HPDE6-E6E7 (cell line): Measurements from ENCODE around the gene MFNG.

Experiments used
- DNase-seq: peaks from one replicate; pipeline ENCODE4 v3.0.0; 2011; ENCODE audit warnings: missing footprints; ENCODE audit errors: extremely low spot score

The MFNG gene

GRCh38 chr22:37511395-37512104 lies 25.4 kb upstream of the MFNG start:
- DNase-seq: no peak

GRCh38 chr22:37510091-37510490 lies 23.9 kb upstream of the MFNG start:
- DNase-seq: no peak

DNA sequence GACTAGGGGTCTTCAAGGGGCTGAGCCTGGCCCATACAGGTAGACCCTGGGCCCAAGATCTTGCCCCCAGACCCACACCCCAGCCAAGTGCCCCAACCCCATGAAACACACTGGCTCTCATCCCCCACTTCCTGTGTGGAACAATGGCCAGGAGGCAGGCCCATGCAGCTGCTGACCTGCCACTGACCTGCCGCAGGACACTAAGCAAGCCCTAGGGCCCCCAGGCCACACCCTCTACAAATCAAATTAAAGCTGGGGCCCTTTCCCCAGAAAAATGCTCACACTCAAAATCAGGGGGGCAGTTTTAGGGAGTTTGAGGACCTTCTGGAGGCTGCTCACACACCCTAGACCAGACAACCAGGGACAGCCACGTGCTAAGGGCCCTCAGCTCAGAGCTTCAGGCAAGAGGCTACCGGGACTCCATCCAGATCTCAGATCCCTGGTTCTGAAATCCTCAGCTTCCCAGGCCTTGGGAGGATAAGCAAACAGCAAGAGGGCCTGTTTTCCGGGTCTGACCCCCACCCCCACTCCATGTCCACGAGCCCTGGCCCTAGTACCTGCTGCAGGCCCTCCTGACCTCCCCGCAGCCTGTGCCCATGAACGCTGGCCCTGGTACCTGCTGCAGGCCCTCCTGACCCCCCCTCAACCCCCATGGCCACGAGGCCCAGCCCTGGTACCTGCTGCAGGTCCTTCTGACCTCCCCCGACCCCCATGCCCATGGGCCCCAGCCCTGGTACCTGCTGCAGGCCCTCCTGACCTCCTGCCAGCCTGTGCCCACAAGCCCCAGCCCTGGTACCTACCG lies 23.1 kb upstream of the MFNG start:
- no peak for DNase-seq

DNA sequence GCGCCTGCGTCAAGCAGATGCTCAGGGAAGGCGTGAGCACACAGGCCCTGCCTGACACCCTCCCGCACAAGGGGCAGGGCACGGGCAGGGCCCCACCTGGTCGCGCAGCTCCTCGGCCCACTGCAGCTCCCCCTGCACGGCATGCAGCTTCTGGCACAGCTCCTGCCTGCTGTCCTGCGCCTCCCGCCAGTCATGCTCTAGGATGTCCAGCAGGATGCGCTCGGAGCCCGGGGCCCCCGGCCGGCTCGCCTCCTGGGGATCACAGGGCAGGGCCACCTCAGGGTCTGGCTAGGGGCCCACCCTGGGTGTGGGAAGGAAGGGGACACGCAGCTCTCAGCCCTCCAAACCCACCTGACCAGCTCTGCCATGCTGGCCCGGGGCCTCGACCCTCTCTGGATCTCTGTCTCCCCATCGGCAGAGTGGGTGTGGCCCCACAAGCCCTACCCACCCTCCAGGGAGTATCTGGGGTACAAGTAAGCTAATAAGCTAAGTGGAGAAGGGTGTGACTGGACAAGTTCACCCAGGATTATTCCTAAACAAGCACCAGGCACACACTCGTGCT lies 22.3 kb upstream of the MFNG start:
- no peak for DNase-seq

- no peak for DNase-seq
These were observed 21.5 kb upstream of the MFNG start for GRCh38 chr22:37507731-37508130.

DNA sequence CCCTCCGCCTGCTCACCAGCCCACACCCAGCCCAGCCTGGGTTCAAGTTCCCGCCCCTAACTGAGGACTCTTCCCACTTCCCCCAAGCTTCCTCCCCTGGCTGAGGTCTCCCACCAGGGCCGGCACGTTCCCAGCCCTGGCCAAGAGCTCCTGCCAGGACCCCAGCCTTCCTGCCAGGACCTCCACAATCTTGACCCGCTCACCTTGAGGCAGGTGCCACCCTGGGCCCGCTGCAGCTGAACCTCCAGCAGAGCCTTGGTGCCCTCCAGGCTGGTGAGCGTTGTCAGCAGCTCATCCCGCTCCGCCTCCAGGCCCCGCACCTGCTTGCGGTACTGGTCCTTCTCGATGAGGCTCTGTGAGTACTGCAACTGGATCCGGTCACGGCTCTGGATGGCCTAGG lies 19.8 kb upstream of the MFNG start:
- DNase-seq: no peak

DNA sequence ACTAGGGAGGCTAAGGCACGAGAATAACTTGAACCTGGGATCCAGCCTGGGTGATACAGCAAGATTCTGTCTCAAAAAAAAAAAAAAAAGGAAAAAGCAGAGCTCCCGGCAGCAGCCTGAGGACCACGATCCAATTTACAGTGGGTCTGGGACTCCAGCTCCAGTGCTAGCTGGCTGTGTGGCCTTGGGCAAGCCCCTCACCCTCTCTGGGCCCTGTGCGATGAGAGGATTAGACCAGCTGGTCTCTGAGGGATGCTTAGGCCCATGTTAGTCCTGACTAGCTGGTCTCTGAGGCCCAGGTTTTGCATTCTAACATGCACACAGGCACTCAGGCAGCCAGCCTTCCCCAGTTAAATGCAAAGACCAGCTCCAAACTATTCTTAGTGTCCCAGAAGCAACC lies 19.4 kb upstream of the MFNG start:
- DNase-seq: no peak

GRCh38 chr22:37504964-37505363 lies 18.8 kb upstream of the MFNG start:
- no peak for DNase-seq

GRCh38 chr22:37503850-37504249 lies 17.7 kb upstream of the MFNG start:
- DNase-seq: no peak

- no peak for DNase-seq
These were observed 17.0 kb upstream of the MFNG start for GRCh38 chr22:37503183-37503683.

DNA sequence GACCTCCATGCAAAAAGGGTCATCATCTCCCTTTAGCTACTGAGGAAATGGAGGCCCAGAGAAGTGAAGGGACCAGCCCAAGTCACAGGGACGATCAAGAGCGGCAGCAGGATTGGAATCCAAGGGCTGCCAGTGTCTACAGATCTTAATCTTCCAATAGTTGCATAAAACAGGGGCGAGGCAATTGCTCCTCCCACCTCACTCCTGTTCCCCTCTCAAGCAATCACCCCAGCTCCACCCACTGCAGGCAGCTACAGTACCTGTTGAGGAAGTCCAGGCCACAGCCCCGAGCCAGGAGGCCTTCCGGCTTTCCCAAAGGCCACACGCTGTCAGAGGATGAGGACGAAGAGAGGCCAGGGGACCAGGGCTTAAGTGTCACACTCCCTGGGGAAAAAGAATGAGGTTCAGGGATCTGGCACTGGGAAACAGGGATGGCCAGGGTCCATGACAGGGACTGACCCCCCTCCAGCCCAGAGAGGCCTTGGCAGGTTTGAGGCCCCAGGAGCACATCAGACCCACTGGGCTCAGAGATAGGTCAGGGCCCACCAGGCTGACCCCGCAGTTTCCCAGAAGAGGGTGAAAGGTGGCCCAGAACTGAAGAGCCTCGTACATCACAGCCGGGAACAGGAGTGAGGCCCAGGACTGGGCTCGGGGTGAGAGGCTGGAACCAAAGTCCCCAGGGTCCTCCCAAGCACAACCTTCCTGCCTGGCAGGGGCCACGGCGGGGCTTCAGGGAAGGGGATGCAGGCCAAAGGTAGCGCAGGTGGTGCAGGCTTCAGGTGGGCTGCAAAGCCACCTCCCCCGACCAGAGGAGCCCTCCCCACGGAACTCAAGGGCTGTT lies 16.4 kb upstream of the MFNG start:
- no peak for DNase-seq

- no peak for DNase-seq
These were observed 15.6 kb upstream of the MFNG start for GRCh38 chr22:37501610-37502341.

GRCh38 chr22:37500745-37501609 lies 14.8 kb upstream of the MFNG start:
- DNase-seq: no peak

- DNase-seq: no peak
These were observed 13.8 kb upstream of the MFNG start for GRCh38 chr22:37499789-37500540.

- DNase-seq: no peak
These were observed 13.0 kb upstream of the MFNG start for GRCh38 chr22:37499027-37499707.

DNA sequence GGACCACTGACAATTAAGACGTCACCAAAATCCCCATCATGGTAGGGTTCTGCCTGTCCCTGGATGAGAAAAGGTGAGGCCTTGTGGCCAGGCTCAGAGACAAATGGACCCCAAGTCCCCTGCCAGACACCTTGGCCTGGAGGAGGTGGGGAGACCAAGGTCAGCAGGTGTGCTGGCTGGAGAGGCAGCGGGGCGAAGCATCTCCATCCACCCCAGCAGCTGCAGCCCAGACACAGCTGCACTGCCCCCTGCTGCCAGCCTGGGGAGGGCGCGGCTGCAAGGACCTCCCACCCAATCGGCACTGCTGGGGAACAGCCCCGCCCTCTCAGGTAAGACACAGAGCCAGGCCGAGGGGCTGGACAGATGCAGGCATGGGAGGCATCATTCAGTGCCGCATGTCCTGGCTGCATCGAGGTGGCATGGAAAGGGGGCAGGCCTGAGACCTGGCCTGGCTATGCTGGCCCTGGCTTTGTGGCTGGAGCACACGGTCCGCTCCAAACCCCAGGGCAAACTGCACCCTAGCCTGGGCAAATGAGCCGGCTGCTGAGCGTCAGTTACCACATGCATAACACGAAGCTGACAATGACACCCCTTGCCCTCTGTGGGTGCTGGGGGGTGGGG lies 12.2 kb upstream of the MFNG start:
- no peak for DNase-seq

DNA sequence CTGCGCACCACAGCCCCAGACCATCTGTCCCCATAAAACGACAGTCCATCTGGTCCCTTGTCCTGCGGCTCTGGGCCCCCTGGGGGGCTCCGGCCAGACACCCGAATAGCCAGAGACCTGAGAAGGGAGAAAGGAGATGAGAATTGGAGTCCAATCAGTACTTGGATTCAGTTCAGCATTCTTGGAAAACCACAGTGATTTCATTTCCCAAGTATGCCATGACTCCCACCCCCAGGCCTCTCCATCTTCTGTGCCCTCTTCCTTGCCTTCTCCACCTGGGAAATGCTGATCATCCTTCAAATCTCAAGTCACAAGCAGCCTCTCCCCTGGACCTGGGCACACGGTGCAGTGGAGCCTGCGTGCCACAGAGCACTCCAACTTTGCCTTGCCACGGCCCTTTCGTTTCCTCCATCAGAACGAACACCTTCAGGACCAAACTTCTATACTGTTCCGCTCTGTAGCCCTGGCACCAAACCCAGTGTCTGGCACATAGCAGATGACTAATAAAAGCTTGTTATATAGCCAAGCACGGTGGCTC lies 10.9 kb upstream of the MFNG start:
- no peak for DNase-seq

- no peak for DNase-seq
These were observed 10.5 kb upstream of the MFNG start for GRCh38 chr22:37496651-37497050.
